HG02870 (cell line): ENCODE data around the gene SERPINF2.
"Not testable (repeated sequence)": the region's sequence is repeated elsewhere in the genome, so short reads cannot be mapped to it uniquely, and the experiment has no call there.

Experiments
- ATAC-seq: cut with Tn5 transposase; IDR thresholded peaks from one replicate; pipeline ENCODE4 v1.9.1; 2021; ENCODE audit warnings: mild to moderate bottlenecking, moderate library complexity; ENCODE audit not compliant: unreplicated experiment

Gene SERPINF2

GRCh38 chr17:1733759-1734158 lies 8.9 kb upstream of the SERPINF2 start:
- no peak for ATAC-seq

DNA sequence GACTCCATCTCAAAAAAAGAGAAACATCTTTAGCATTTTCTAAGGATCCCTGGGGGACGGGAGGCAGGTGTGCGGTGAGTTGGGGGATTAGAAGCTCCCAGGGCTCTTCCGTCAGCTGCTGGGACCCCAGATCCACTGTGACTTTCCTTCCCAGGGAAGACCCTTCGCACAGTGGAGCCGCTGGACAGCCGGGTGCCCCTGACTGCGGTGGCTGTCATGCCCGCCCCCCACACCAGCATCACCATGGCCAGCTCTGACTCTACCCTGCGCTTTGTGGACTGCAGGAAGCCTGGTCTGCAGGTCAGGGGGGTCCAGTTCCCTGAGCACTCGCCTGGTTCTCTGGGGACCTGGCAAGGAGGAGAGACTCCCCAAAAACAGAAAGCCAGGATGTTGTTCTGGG lies 7.3 kb upstream of the SERPINF2 start:
- ATAC-seq, result no peak

DNA sequence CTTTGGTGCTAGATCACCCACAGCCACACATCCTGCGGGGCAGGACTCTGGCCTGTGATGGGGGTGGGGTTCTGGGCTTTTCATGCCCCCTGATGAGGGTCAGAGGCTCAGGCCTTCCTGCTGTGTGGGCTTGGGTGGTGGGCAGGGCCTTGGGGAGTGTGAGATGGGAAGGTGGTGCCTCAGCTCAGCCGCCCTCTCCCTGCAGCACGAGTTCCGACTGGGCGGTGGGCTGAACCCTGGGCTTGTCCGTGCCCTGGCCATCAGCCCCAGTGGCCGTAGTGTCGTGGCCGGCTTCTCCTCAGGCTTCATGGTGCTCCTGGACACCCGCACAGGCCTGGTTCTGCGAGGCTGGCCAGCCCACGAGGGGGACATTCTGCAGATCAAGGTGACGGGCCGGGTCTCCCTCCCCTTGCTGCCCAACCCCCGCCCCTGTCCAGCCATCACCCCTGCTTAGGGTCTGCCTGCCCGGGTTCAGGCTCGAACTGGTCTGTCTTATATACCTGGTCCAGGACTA lies 6.8 kb upstream of the SERPINF2 start:
- ATAC-seq, result no peak

- no peak for ATAC-seq
Measured at GRCh38 chr17:1736348-1737281, 6.1 kb upstream of the SERPINF2 start.

DNA sequence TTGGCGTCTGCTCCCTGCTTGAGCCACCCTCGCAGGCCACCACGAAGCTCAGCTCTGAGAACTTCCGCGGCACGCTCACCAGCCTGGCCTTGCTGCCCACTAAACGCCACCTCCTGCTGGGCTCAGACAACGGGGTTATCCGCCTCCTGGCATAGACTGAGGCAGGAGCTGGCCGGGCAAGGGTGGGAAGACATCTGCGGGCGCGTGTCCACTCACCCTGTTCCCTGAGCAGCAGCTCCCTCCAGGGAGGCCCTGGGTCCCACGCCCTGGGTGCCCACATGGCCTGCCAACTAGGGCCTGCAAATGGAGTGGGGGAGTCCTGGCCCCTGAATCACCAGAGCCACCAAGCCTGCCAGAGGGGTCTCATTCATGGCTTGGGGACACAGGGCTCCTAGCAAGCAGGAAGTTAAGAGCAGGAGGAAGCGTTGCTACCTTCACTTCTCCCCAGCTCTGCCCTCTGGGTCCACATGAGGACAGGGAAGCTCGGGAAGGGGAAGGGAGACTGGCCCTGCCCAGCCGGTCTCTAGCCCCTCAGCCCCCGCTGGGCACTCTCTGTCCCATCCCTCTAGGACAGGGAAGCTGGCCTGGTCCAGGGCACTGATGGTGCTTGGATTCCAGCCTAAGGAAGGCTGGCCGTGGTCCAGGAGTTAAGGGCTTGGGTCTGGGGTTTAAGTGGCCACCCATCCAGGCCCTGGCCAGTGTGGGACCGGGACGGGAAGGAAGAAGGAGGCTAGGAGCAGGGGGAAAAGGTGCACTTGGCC lies 5.0 kb upstream of the SERPINF2 start:
- ATAC-seq, result no peak

GRCh38 chr17:1741899-1742298 lies 772 bp upstream of the SERPINF2 start:
- not testable (repeated sequence) for ATAC-seq

DNA sequence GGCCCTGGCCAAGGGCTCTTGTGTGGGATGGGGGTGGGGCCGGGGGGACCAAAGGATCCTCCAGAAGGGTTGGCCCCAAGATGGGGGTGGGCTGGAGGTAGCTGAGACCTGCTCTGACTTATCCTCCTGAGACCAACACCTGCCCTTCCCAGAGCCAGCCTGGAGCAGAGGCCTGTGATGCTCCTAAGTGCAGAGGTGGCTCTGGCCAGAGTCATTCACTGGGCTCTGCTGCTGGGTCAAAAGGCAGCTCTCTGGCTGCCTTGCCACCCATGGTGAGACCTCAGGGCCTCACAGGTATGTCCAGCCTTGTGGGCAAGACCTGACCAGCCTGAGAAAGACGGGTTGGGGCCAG lies 393 bp downstream of the SERPINF2 start:
- ATAC-seq, result no peak

- no peak for ATAC-seq
Measured at GRCh38 chr17:1744551-1745512, 2.2 kb downstream of the SERPINF2 start.

- ATAC-seq, result no peak
Measured at GRCh38 chr17:1745513-1746020, 2.9 kb downstream of the SERPINF2 start.

- ATAC-seq, result no peak
Measured at GRCh38 chr17:1746975-1747543, 4.4 kb downstream of the SERPINF2 start.

GRCh38 chr17:1750628-1751027 lies 8.0 kb downstream of the SERPINF2 start:
- no peak for ATAC-seq

DNA sequence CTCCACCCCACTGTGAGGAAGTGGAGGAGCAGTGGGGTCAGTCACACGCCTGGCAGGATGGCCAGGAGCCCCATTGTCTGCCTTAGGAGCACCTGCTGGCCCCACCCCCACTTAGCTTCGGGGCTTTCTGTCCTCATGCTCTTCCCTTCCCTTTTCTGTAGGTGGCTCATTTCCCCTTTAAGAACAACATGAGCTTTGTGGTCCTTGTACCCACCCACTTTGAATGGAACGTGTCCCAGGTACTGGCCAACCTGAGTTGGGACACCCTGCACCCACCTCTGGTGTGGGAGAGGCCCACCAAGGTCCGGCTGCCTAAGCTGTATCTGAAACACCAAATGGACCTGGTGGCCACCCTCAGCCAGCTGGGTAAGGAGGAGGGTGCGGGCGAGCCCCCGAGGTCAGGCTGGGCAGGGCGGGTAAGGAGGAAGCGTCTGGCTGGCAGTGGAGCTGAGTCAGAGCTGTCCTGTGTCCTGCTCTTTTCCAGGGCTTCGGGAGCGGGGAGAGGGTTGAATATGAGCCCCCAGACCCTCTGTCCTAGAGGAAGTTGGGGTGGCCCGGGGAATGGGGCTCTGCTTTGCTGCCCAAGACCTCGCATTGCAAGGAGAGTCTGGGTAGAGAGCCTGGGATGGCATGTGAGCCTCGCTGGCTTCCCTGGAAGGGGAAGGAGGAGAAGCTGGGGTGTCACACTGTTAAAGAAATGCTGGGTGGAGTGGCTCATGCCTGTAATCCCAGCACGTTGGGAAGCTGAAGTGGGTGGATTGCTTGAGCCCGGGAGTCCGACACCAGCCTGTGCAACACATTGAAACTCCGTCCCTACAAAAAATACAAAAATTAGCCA lies 10.0 kb downstream of the SERPINF2 start:
- no peak for ATAC-seq

DNA sequence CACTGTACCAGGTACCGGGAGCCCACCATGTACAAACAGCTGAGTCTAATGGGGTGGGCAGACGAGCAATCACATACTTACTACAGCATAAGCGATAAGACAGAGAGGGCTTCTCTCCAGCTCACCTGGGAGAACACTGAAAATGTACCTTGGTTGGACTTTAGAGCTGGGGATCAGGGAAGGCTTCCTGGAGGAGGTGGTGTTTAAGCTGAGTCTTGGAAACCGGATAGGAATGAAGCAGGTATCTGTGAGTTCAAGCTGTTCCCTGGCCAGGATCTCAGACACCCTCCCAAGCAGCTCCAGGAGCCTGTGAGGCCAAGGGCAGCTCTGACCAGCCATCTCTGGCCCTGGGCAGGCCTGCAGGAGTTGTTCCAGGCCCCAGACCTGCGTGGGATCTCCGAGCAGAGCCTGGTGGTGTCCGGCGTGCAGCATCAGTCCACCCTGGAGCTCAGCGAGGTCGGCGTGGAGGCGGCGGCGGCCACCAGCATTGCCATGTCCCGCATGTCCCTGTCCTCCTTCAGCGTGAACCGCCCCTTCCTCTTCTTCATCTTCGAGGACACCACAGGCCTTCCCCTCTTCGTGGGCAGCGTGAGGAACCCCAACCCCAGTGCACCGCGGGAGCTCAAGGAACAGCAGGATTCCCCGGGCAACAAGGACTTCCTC lies 11.2 kb downstream of the SERPINF2 start:
- no peak for ATAC-seq

DNA sequence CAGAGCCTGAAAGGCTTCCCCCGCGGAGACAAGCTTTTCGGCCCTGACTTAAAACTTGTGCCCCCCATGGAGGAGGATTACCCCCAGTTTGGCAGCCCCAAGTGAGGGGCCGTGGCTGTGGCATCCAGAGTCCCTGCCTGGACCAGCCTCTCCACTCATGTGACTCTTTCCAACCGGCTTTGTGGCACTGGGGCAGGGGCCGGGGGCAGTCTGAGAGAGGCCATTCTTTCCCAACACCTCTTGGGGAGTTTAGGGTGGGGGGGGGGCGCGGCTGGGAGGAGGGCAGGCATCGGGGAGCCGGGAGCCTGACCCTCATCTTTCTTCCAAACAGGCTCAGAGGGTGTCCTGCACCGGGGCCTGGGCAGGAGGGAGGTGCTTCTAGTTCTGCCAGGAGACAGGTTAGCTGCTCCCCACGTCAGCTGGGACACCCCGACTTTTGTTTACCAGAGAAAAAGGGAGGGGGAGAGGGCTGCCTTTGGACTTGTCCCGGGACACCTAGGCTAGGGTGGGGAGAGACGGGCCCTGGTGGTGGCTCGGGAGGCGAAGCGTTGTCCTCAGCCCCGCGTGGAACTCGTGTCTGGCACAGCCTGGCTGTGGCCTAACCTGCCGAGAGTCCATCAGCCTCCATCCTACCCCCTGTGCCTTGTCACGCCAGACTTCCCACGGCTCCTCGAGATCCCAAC lies 11.9 kb downstream of the SERPINF2 start:
- no peak for ATAC-seq

DNA sequence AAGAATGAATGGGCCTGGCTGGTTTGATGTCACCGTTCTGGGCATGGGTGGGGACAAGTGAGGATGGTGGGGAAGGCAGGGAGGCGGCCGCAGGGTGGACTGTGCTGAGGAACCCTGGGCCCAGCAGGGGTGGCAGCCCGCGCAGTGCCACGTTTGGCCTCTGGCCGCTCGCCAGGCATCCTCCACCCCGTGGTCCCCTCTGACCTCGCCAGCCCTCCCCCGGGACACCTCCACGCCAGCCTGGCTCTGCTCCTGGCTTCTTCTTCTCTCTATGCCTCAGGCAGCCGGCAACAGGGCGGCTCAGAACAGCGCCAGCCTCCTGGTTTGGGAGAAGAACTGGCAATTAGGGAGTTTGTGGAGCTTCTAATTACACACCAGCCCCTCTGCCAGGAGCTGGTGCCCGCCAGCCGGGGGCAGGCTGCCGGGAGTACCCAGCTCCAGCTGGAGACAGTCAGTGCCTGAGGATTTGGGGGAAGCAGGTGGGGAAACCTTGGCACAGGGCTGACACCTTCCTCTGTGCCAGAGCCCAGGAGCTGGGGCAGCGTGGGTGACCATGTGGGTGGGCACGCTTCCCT lies 12.7 kb downstream of the SERPINF2 start:
- no peak for ATAC-seq

- no peak for ATAC-seq
Measured at GRCh38 chr17:1755827-1756262, 13.2 kb downstream of the SERPINF2 start.

- ATAC-seq, result no peak
Measured at GRCh38 chr17:1758807-1759206, 16.1 kb downstream of the SERPINF2 start.

DNA sequence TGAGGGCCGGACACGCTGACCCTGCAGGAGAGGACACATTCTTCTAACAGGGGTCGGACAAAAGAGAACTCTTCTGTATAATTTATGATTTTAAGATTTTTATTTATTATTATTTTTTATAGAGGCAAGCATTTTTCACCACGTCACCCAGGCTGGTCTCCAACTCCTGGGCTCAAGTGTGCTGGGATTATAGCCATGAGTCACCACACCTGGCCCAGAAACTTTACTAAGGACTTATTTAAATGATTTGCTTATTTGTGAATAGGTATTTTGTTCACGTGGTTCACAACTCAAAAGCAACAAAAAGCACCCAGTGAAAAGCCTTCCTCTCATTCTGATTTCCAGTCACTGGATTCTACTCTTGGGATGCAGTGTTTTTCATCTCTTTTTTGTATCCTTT lies 16.9 kb downstream of the SERPINF2 start:
- no peak for ATAC-seq
